ENCODE data around the gene AXIN1. TPM values are rescaled to one million over a fixed set of nuclear protein-coding genes. Genes with fewer than 3 reads are reported as not detected.

Gene AXIN1
- total and polyA plus RNA-seq, 9 of the 15 experiments (the other 6 are each of a cell fraction or from before 2014, with no cell fraction given): 0.42 to 58.0 (median 25.9) TPM

DNA sequence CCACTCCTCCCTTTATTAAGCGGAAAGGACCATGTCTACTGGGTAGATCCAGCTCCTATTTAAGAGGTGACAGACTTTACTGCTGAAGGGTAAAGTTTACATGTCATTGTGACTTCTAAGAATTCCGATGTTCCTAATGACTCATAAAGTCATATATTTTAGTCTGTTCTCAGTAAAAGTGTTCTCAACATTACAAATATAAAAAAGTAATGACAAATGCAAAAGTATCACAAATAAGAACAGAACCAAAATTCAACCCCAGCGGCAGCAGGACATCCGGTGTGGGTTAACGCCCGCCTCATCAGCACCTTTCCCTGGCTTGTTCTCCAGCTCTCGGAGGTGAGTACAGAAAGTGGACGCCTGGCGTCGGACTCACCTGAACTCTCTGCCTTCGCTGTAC, 6.8 kb downstream of the AXIN1 start:
- in situ Hi-C loops (cut with MboI): no loop called here
- Histone ChIP-seq H3K9me1 (ENCODE audit: control insufficient read depth, insufficient read depth, low read length) (peaks cover 6% of the 10 kb centered on the region), H2AFZ (ENCODE audit: low read depth, low read length) (no peak overlapping the region), H3K27ac (ENCODE audit: extremely low read depth, low read depth, low read length) (no peak overlapping the region), H3K4me3 (no peak overlapping the region), H3K36me3 (ENCODE audit: control insufficient read depth, insufficient read depth, low read length) (peaks cover 84% of the 10 kb centered on the region), H4K20me1 (replicated peaks; ENCODE audit: control insufficient read depth, insufficient read depth, low read length) (peaks cover 3% of the 10 kb centered on the region; the same call in 1 of the 2 replicates), H3K4me2 (ENCODE audit: insufficient read depth, low read length) (no peak overlapping the region), H3K4me1 (replicated peaks in 1 of 2; ENCODE audit: control insufficient read depth in 2 of 2, insufficient read depth in 2 of 2, low read length in 2 of 2) (peaks cover 17 to 20% of the 10 kb centered on the region in 2 experiments; a peak in 4 of 5 replicates), H3K79me2 (ENCODE audit: control insufficient read depth, insufficient read depth, low read length) (peaks cover 98% of the 10 kb centered on the region), H3K9ac (ENCODE audit: insufficient read depth in 1 of 2, low read depth in 2 of 2, low read length in 2 of 2) (no peak overlapping the region), H3K27me3 (ENCODE audit: control insufficient read depth in 2 of 2, insufficient read depth in 2 of 2, low read length in 2 of 2) (no peaks in the 10 kb centered on the region), H3K9me3 (replicated peaks; ENCODE audit: control insufficient read depth, insufficient read depth, low read depth, low read length) (no peaks in the 10 kb centered on the region)
- BruUV-seq (replicated peaks): no TSS peak
- ChIA-PET POLR2A (interaction anchor here (2.9 kb wide), 1 partner anchor 9 kb away, joined by 16 read pairs; no protein-coding TSS in a partner anchor), CTCF (ENCODE audit: low intra/inter-chr PET ratio) (no interaction called here)
- intact Hi-C loops (cut with micrococcal nuclease): no loop called here
- no peak for ATAC-seq
- 96% methylated on average over 10 of the region's 11 CpGs for WGBS (ENCODE audit: insufficient coverage, low coverage, missing lambda C conversion rate)
- no peak for FAIRE-seq
- DNase-seq (ENCODE audit: extremely low read depth in 1 of 4, low spot score in 3 of 4): no peak
- TF ChIP-seq CTBP1 (IDR thresholded peaks at IDR 0.05; ENCODE audit: borderline replicate concordance) (no peak), ZNF324 (CRISPR knock-in tag; IDR thresholded peaks at IDR 0.05) (no peak), CCAR2 (IDR thresholded peaks at IDR 0.05; ENCODE audit: low read depth, low read length) (no peak), ZKSCAN8 (CRISPR knock-in tag; IDR thresholded peaks at IDR 0.05) (no peak), MIER1 (IDR thresholded peaks at IDR 0.05; ENCODE audit: low read depth) (no peak), HNRNPK (IDR thresholded peaks at IDR 0.05; ENCODE audit: low read depth, low read length, poor library complexity, severe bottlenecking) (no peak), NR2F6 (CRISPR knock-in tag; IDR thresholded peaks at IDR 0.05) (no peak), IFI16 (CRISPR knock-in tag; IDR thresholded peaks at IDR 0.05) (no peak)
- TF ChIP-seq, protein P1, sequence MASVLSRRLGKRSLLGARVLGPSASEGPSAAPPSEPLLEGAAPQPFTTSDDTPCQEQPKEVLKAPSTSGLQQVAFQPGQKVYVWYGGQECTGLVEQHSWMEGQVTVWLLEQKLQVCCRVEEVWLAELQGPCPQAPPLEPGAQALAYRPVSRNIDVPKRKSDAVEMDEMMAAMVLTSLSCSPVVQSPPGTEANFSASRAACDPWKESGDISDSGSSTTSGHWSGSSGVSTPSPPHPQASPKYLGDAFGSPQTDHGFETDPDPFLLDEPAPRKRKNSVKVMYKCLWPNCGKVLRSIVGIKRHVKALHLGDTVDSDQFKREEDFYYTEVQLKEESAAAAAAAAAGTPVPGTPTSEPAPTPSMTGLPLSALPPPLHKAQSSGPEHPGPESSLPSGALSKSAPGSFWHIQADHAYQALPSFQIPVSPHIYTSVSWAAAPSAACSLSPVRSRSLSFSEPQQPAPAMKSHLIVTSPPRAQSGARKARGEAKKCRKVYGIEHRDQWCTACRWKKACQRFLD (CRISPR knock-in tag; IDR thresholded peaks at IDR 0.05): no peak
- TF ChIP-seq, protein P2, sequence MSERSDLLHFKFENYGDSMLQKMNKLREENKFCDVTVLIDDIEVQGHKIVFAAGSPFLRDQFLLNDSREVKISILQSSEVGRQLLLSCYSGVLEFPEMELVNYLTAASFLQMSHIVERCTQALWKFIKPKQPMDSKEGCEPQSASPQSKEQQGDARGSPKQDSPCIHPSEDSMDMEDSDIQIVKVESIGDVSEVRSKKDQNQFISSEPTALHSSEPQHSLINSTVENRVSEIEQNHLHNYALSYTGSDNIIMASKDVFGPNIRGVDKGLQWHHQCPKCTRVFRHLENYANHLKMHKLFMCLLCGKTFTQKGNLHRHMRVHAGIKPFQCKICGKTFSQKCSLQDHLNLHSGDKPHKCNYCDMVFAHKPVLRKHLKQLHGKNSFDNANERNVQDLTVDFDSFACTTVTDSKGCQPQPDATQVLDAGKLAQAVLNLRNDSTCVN (CRISPR knock-in tag; IDR thresholded peaks at IDR 0.05): no peak
- TF ChIP-seq, protein P3, sequence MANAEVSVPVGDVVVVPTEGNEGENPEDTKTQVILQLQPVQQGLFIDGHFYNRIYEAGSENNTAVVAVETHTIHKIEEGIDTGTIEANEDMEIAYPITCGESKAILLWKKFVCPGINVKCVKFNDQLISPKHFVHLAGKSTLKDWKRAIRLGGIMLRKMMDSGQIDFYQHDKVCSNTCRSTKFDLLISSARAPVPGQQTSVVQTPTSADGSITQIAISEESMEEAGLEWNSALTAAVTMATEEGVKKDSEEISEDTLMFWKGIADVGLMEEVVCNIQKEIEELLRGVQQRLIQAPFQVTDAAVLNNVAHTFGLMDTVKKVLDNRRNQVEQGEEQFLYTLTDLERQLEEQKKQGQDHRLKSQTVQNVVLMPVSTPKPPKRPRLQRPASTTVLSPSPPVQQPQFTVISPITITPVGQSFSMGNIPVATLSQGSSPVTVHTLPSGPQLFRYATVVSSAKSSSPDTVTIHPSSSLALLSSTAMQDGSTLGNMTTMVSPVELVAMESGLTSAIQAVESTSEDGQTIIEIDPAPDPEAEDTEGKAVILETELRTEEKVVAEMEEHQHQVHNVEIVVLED (CRISPR knock-in tag; IDR thresholded peaks at IDR 0.05): no peak
- TF ChIP-seq, protein P4, sequence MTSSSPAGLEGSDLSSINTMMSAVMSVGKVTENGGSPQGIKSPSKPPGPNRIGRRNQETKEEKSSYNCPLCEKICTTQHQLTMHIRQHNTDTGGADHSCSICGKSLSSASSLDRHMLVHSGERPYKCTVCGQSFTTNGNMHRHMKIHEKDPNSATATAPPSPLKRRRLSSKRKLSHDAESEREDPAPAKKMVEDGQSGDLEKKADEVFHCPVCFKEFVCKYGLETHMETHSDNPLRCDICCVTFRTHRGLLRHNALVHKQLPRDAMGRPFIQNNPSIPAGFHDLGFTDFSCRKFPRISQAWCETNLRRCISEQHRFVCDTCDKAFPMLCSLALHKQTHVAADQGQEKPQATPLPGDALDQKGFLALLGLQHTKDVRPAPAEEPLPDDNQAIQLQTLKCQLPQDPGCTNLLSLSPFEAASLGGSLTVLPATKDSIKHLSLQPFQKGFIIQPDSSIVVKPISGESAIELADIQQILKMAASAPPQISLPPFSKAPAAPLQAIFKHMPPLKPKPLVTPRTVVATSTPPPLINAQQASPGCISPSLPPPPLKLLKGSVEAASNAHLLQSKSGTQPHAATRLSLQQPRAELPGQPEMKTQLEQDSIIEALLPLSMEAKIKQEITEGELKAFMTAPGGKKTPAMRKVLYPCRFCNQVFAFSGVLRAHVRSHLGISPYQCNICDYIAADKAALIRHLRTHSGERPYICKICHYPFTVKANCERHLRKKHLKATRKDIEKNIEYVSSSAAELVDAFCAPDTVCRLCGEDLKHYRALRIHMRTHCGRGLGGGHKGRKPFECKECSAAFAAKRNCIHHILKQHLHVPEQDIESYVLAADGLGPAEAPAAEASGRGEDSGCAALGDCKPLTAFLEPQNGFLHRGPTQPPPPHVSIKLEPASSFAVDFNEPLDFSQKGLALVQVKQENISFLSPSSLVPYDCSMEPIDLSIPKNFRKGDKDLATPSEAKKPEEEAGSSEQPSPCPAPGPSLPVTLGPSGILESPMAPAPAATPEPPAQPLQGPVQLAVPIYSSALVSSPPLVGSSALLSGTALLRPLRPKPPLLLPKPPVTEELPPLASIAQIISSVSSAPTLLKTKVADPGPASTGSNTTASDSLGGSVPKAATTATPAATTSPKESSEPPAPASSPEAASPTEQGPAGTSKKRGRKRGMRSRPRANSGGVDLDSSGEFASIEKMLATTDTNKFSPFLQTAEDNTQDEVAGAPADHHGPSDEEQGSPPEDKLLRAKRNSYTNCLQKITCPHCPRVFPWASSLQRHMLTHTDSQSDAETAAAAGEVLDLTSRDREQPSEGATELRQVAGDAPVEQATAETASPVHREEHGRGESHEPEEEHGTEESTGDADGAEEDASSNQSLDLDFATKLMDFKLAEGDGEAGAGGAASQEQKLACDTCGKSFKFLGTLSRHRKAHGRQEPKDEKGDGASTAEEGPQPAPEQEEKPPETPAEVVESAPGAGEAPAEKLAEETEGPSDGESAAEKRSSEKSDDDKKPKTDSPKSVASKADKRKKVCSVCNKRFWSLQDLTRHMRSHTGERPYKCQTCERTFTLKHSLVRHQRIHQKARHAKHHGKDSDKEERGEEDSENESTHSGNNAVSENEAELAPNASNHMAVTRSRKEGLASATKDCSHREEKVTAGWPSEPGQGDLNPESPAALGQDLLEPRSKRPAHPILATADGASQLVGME (CRISPR knock-in tag; IDR thresholded peaks at IDR 0.05): no peak

Measured in K562 (cell line).